Fibroblast of lung (primary cell): ENCODE measurements around the gene TERT.

ENCODE experiments used
- EZH2 ChIP-seq: IDR thresholded peaks from 2 replicates; pipeline ENCODE4 v1.5.1; 2012; ENCODE audit warnings: low read length, control low read depth, mild to moderate bottlenecking; ENCODE audit errors: missing control alignments
- TF ChIP-seq, protein P1 (sequence below), 2 donors: IDR thresholded peaks in 1 of 2; conservative IDR thresholded peaks in 1 of 2; 1 replicate in 1 of 2; 2 replicates in 1 of 2; pipeline ENCODE4 v1.5.1; 2011 to 2012; ENCODE audit warnings: low read length in 2 of 2, control low read depth in 1 of 2, inconsistent platforms in 1 of 2, low read depth in 1 of 2, mild to moderate bottlenecking in 1 of 2

DNA sequence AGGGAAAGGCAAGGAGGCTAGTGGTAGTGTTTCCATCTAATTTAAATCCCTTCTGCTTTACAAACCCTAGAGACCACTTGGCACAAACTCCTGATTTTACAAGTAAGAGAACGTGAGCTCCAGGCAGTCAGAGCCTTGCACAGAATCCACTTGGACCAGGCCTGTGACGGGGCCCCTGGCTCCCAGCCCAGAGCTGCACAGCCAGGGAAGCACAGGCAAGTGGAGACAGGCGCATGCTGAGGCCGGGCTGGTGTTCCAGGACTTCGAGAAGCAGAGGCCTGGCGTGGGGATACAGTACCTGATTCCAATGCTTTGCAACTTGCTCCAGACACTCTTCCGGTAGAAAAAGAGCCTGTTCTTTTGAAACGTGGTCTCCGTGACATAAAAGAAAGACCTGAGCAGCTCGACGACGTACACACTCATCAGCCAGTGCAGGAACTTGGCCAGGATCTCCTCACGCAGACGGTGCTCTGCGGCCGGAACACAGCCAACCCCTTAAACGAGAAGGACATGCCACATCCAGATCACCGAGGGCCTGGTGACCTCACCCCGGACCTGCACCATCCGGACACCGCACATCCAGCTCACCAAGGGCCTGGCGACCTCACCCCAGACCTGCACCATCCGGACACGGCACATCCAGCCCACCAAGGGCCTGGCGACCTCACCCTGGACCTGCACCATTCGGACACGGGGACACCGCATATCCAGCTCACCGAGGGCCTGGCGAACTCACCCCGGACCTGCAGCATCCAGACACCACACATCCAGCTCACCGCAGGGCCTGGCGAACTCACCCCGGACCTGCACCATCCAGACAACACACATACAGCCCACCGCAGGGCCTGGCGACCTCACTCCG lies 12.5 kb downstream of the TERT start:
- TF ChIP-seq, protein P1, sequence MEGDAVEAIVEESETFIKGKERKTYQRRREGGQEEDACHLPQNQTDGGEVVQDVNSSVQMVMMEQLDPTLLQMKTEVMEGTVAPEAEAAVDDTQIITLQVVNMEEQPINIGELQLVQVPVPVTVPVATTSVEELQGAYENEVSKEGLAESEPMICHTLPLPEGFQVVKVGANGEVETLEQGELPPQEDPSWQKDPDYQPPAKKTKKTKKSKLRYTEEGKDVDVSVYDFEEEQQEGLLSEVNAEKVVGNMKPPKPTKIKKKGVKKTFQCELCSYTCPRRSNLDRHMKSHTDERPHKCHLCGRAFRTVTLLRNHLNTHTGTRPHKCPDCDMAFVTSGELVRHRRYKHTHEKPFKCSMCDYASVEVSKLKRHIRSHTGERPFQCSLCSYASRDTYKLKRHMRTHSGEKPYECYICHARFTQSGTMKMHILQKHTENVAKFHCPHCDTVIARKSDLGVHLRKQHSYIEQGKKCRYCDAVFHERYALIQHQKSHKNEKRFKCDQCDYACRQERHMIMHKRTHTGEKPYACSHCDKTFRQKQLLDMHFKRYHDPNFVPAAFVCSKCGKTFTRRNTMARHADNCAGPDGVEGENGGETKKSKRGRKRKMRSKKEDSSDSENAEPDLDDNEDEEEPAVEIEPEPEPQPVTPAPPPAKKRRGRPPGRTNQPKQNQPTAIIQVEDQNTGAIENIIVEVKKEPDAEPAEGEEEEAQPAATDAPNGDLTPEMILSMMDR (conservative IDR thresholded peaks at IDR 0.05 in 1 of 2, IDR thresholded peaks at IDR 0.05 in 1 of 2; ENCODE audit: low read depth in 1 of 2, low read length in 2 of 2), result no peak
- no peak for TF ChIP-seq EZH2
